Activated CD4-positive, CD25-positive, alpha-beta regulatory T cell (primary cell): ENCODE results near the gene HCFC1.

ENCODE experiments used
- DNase-seq, 4 experiments: peaks; one replicate each; lab custom pipeline; 2025; lab: John Stamatoyannopoulos, UW

The HCFC1 gene

GRCh38 chrX:153939573-153939972, 32.0 kb downstream of the HCFC1 start:
- no peak for DNase-seq

GRCh38 chrX:153938226-153938786, 33.3 kb downstream of the HCFC1 start:
- no peak for DNase-seq

GRCh38 chrX:153937056-153937455, 34.6 kb downstream of the HCFC1 start:
- no peak for DNase-seq

GRCh38 chrX:153935326-153935851, 36.2 kb downstream of the HCFC1 start:
- no peak for DNase-seq

- peak; percentile 20 to 25 (median 24) for DNase-seq
These were observed 36.8 kb downstream of the HCFC1 start, which contains the start of gene NAA10 for GRCh38 chrX:153934762-153935325. TSS of gene NAA10 (minus strand) at chrX:153935037. CDS start at chrX:153934904, 133 bp downstream.

GRCh38 chrX:153934148-153934761, 37.4 kb downstream of the HCFC1 start:
- DNase-seq: no peak

- DNase-seq: no peak
These were observed 37.9 kb downstream of the HCFC1 start for GRCh38 chrX:153933748-153934147.

- DNase-seq: no peak
These were observed 39.2 kb downstream of the HCFC1 start for GRCh38 chrX:153932220-153932915.

GRCh38 chrX:153931748-153932147, 39.9 kb downstream of the HCFC1 start:
- DNase-seq: no peak

GRCh38 chrX:153931151-153931550, 40.5 kb downstream of the HCFC1 start:
- no peak for DNase-seq

GRCh38 chrX:153930011-153930910, 41.4 kb downstream of the HCFC1 start:
- no peak for DNase-seq

- DNase-seq: no peak
These were observed 42.0 kb downstream of the HCFC1 start for GRCh38 chrX:153929576-153929975.

GRCh38 chrX:153928846-153929245, 42.8 kb downstream of the HCFC1 start:
- DNase-seq: no peak

- peak; percentile 76 to 88 (median 82) for DNase-seq
These were observed 43.5 kb downstream of the HCFC1 start for GRCh38 chrX:153927922-153928760.

GRCh38 chrX:153927672-153927921, 44.0 kb downstream of the HCFC1 start:
- DNase-seq: no peak

- peak in 3 of 4 experiments; percentile 30 to 59 (median 58) for DNase-seq
These were observed 44.6 kb downstream of the HCFC1 start for GRCh38 chrX:153926858-153927671.

- no peak for DNase-seq
These were observed 45.1 kb downstream of the HCFC1 start for GRCh38 chrX:153926552-153926857.

GRCh38 chrX:153925739-153926551, 45.7 kb downstream of the HCFC1 start, which contains the start of gene ARHGAP4:
TSS of gene ARHGAP4 (minus strand) at chrX:153926264. CDS start at chrX:153926202, 62 bp downstream.
- peak in 1 of 4 experiments; percentile 18 for DNase-seq

GRCh38 chrX:153925387-153925738, 46.3 kb downstream of the HCFC1 start:
- no peak for DNase-seq
